HG02623 (cell line): Measurements from ENCODE around the gene MEAK7.
"Not testable (repeated sequence)": the region's sequence is repeated elsewhere in the genome, so short reads cannot be mapped to it uniquely, and the experiment has no call there.

Source experiments
- ATAC-seq: cut with Tn5 transposase; IDR thresholded peaks from one replicate; pipeline ENCODE4 v1.9.1; 2021; ENCODE audit warnings: moderate library complexity; ENCODE audit not compliant: unreplicated experiment

Gene MEAK7

DNA sequence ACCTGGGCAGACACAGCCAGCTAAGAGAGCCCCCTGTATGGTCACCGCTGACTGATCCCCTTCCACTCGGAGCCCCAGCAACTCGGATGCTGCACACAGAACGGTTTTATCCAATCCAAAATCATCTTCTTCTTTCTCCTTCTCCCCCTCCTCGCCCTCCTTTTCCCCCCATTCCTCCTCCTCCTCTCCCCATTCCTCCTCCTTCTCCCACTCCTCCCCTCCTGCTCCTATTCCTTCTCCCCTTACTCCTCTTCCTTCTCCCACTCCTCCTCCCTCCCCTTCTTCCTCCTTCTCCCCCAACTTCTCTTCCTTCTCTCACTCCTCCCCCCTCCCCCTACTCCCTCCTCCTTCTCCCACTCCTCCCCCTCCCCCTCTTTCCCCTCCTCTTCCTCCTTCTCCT lies 30.4 kb upstream of the MEAK7 start:
- ATAC-seq, result no peak

DNA sequence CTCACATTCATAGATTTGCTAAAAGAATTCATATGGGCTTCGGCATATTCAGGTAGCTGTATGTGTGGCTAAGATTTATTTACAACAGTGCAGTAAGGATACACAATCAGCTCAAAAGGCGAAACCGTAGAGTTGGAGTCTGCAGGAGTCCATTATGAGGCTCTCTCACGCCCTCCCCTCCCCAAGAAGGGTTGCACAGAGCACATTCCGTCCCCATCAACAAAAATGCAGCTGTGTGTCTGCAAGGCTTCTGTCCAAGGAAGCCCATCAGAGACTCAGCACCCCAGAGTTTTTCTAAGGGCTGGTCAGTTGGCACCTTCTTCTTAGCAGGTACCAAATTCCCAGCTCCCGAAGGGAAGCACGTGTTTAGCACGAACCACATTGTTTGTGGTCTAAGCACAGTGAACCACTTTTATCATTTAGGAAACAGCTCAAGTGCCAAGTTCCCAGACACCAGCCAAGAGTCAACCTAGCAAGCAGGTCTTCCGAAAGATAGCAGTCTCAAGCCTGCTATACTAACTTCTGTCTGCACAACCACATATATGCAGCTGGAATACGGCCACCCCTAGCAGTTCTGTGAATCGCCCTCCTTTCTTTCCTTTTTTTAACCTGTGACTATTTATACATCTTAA lies 28.5 kb upstream of the MEAK7 start:
- ATAC-seq, result no peak

DNA sequence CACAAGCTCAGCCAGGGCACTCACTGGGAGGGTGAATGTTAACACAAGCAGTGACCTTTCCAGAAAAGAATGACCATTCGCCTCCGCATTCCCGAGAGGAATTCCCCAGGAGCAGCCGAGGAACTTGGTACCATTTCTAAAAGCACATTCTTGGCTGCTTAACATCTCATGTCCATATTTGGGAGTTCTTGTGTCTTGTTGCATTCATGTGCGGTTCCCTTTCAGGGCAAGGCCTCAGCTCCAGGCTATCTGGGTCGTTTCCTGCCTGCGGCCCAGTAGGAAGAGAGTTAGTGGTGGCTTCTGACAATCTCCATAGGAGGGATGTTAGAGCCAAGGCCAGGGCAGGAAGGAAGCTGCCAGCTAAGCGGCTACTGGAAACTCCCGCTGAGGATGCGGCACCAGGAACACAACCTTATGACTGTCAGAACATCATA lies 27.8 kb upstream of the MEAK7 start:
- ATAC-seq, result no peak

DNA sequence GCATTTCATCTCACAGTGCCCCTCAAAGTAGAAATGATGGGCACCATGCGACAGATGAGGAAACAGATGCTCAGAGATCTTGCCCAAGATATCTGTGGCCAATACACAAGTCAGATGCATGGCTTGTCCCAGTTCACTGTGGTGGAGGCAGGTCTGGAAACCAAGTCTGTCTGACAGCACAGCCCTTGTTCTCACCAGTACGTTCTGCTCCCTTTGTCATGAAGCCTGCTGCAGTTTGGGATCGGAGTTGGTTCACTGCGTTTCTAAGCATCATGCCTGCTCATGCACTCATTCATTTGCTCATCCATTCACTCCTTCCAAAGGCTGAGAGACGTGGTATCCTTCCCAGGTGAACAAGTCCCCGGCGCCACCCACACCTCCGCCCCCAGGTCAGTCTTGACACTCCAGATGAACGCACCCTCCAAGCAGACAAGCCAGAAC lies 27.2 kb upstream of the MEAK7 start:
- no peak for ATAC-seq

DNA sequence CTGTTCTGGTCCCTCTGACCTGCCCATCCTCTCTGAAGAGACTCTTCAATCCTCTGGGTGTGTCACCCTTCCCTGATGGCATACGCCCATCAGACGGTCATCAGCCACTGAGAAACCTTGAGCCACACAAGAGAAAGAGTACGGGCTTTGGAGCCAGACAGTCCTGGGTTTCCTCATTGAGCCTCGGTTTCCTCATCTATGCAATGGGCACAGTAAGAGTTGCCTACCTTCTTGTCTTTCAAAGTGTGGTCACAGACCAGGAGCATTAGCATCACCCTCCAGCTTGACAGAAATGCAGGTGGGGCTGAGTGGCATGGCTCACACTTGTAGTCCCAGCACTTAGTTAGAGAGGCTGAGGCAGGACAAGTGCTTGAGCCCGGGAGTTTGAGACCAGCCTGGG lies 26.1 kb upstream of the MEAK7 start:
- ATAC-seq, result no peak

DNA sequence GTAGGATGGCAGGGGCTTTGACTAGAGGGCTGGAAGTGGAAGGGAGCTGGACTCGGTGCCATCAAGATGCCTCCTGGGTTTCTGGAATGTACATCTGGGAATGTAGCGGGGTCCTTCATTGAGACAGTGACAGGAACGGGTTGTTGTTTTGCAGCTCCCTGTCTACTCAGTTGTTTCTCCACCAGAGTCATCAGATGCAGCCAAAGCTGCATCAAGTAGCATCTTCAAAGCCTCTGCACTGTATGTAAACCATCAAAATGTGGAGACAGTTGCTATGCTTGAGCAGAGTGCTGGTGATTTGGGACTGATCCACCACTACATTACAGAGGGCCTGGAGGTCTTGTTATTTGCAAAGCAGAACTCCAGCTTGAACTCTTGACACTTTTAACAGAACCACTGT lies 25.1 kb upstream of the MEAK7 start:
- no peak for ATAC-seq

DNA sequence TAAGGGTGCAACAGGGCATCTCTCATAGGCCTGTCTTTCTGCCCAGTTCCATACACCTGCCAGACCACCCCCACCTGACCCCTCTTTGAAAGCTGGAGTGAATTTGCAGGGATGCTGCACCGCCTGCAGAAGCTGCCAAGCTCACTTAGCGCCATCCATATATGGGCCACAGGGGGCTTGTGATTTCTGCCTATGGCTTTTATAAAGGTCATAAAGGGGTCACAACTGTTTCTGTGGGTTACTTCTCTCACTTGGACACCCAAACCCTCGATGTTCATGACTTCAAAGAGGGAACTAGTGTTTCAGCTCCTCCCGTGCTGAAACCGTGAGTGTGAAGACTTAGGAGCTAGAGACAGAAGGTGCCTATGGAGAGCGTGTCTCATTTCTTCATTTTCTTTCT lies 23.9 kb upstream of the MEAK7 start:
- ATAC-seq, result no peak

DNA sequence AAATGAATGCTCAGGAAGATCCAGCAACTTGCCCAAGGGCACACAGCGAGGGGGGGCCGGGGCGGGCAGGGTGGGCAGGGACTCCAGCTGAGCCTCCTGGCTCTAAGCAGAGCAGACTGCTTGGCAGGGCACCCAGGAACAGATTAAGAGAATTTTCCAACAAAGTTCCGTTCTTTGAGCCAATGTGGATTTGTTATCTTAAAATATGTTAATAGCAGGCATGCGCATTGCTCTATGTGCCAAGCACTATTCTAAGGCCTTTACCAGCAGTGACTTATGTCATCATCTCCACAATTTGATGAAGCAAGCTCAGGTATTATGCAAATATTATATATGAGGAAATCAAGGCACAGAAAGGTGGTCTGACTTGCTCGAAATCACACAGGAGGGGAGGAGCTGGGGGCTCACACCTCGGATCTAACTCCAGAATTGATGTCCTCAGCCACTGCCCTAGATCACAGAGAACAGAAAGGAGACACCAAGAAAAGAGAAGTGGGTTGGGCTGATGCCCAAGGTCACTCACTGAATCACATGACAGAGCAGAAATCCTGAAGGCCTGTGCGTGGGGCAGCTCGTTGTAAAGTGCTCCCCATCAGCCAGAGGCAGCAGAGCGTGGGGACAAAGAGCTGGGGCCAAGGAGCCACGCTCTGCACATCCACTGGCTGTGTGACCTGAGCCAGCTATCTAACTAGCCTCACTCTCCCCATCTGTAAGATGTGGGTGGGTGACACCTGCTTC lies 23.2 kb upstream of the MEAK7 start:
- ATAC-seq, result no peak

DNA sequence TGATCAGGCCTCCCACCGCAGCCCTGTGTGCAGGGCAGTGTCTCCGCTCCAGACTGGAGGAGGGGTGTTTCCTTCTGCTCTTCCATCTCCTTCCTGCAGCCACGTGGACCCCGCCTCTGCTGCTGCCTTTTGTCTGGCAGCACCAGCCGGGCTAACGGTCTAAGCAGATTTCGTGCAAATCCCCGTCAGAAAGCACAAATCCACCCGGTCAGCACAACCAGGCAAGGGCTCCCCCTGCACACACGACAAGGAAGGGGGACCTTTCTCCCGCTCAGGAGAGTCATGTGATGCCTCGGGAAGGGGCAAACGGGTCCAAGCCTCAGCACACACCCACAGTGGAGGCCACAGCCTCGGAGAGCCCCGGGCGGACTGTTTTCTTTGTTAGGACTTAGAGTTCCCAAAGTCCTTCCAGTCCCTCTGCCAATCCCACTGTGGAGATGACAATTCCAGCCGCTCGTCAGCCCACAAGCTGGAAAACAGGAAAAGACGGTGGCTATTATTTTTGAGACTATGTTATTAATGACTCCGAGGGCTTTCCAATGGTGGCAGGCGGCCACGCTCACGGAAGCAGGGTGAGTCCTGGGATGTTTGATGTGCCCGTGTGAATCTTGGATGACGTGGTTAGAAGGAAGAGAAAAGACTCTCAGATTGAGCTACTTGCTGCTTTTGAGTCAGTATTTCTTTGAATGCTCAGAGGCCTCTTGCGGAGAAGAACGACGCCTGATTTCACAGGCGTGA lies 22.5 kb upstream of the MEAK7 start:
- no peak for ATAC-seq

DNA sequence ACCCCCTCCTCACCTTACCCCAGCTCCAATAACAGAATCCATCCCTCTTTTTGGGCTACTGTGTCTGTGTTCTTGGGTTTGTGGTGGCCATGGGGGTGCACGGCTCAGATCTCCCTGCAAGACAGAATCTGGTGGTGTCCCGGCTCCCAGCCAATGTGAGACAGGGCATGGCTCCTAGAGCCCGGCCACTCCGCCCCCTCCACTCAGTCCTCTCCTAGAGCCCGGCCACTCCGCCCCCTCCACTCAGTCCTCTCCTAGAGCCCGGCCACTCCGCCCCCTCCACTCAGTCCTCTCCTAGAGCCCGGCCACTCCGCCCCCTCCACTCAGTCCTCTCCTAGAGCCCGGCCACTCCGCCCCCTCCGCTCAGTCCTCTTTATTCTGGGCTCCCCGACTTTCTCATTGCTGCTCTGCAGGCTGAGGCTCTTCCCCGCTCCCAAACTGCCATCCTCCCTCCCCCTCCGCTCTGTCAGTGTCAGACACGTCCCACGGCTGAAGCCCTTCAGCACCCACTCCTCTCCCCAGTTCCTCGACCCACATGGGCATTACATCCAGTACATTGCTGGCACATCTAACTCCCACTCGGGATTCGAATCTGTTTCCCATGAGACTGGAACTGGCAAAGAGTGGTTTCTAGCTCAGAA lies 20.6 kb upstream of the MEAK7 start:
- ATAC-seq, result not testable (repeated sequence)

DNA sequence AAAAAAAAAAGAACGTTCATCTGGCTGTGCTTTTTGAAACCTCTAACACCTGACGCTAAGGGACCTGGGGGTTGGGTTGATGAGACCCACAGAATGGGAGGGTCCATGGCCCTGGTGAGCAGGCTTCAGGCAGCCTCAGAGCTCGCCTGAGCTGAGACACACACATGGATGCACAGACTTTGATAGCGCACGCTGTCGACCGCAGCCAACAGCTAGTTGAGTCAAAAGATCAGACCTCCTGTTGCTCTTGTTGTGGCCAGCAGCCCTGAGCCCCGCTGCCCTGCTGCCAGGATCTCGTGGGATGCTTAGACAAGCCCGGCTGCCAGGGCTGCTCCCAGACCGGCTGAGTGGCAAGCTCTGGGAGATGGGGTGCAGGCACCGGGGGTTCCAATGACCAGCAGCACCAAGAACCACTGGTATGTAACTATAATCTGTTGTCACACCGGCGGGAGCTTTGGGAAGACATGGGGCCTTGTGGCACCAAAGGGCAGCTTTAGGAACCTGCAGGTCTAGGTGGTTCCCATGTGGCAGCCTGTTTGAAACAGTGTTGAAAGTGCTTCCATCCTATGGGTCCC lies 20.0 kb upstream of the MEAK7 start:
- no peak for ATAC-seq

DNA sequence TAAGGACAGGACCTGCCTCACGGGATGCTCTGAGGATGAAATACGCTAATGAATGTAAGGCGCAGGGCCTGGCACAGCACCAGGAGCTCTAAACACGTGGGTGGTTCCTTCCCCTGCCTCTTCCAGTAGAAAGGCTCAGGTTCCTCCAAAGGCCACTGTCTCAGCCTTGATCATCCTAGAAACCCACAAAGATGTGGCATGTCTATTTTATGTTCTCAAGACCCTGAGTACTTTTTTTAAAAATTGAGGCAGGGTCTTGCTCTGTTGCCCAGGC lies 17.0 kb upstream of the MEAK7 start:
- ATAC-seq, result no peak

DNA sequence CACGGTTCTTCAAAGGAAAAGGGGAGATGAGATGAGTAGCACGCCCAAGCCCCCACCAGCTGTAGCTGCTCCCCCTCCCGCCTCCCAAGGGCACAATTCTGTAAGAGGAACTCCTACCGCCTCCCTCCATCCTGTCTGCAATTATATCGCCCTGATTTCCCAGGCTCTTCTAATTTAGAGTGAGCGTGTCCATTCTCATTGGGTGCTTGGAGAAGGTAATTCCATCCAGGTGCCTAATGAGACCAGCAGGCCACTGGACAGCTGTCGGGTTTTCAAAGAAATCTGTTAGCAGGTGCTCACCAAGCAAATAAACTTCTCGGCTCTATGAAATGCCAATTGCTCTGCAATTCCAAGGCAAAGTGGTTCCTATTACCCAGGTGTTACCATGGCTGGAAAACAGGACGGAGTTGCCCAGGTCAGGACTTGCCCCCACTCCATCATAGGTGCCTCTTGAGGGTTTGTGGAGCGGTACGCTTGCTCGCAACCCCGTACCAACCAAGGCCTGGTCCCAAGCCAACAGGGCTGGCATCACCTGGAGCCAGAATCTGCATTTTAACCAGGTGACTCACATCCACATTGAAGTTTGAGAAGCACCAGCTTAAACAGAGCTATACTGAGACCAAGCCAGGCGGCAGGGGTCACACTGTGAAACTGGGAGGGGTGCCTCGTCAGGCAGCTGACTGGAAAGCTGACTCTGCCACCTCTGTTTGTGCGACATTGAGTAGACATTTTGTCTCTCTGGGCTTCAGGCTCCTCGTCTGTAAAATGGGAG lies 16.5 kb upstream of the MEAK7 start:
- ATAC-seq, result no peak

DNA sequence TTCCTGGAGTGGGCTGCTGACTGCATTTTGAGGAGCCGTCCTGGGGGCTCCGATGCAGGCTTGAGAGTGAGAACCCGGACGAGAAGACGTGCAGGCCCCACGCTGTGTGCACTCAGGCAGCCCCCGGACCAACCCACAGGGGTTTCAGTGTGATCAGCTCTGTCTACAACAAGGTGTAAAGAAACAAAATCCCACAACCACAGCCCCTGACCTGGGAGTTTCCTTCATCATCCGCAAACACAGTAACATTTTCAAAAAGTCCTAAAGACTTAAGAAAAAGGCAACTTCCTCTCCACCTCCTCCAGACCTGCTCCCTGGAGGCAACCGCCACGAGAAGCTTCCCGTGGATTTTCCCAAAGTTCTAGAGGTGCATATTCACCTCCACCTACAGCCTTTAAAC lies 15.4 kb upstream of the MEAK7 start:
- ATAC-seq, result no peak

DNA sequence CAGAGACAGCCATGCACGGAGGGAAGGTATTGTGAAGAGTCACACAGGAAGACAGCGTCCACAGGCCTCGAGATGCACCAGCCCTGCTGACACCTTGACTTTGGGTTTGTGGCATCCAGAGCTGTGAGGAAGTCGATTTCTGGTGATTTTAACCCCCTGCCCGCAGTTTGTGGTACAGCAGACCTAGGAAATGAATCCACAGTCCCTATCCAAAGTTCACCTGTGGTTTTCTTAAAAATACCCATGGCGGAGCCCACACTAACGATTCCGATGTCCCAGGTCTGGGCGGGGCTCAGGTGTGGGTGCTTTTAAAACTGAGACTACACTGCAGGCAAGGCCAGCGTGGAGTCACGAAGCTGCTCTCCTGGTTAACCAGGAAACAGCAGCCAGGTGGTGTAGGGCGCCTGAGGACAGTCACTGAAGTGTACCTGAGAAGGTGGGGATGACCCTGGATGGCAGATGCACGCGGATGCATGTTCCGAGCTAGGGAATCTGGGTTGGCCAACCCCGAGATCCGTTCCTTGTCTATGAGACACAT lies 14.4 kb upstream of the MEAK7 start:
- no peak for ATAC-seq

DNA sequence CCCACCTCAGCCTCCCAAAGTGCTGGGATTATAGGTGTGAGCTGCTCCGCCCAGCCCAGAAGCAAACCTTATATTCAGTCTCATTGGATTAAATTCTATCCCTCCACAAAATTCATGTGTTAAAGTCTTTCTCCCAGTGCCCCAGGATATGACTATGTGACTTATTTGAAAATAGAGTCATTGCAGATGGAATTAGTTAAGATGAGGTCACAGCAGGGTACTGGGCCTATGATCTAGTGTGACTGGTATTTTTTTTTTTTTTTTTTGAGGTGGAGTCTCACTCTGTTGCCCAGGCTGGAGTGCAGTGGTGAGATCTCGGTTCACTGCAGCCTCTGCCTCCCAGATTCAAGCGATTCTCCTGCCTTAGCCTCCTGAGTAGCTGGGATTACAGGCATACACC lies 13.8 kb upstream of the MEAK7 start:
- ATAC-seq, result not testable (repeated sequence)

DNA sequence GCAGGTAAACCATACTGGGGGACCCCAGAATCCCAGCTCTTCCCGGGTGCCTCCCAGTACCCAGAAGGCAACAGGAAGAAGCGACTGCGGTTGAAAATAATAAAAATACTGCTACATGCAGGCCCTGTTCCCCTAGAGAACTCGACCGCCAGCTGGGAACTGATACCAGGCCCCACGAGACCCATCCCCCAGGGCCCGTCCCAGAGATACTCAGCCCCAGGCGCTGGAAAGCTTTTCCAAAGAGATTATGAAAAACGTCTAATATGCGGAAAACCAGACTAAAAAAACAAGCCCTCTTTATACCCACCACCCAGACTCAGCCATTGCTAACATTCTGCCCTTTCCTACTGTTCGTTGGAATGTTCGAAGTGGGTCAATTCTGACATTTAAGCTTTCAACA lies 12.9 kb upstream of the MEAK7 start:
- no peak for ATAC-seq

DNA sequence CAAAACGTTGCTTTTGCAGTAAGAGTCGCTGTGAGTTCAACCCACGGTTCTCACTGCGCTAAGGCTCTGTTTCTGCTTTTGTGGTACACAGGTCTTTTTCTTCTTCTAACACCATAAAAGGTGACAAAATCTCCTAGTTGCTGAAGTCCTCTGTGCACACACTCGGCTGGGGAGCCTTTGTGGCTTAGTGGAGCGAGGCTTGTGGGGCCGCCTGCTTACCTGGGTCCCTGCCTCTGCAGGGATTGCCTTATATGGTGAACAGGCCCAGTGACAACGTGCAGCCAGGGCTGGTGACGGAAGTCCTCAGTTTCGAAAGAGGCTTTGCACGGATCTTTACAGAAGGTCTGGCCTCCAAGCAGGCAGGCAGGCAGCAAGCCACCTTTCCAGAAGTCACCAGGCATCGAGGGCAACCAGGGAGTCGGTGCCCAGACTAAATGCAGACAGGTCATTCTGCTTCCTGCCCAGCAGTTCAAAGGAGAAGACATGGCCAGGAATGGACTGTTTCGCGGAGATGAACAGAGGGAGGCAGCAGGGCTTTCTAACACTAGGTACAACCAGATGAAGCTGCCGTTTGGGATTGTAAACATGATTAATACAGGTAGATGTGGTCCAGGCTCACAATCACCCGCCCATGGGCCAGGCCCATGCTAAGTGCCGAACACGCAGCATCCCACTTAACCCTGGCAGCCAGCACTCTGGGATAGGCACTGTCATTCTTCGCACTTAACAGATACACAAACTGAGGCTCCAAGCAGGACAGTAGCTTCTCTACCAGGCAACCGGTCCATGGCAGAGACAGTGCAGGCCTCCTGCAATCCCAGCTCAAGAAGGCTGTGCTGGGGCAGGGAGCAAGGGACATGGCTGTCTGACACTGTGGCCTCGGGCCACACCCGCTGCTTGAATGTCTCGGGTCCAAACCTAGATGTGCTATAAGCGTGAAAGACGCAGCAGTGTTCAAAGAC lies 10.7 kb upstream of the MEAK7 start:
- ATAC-seq, result peak; percentile 79

DNA sequence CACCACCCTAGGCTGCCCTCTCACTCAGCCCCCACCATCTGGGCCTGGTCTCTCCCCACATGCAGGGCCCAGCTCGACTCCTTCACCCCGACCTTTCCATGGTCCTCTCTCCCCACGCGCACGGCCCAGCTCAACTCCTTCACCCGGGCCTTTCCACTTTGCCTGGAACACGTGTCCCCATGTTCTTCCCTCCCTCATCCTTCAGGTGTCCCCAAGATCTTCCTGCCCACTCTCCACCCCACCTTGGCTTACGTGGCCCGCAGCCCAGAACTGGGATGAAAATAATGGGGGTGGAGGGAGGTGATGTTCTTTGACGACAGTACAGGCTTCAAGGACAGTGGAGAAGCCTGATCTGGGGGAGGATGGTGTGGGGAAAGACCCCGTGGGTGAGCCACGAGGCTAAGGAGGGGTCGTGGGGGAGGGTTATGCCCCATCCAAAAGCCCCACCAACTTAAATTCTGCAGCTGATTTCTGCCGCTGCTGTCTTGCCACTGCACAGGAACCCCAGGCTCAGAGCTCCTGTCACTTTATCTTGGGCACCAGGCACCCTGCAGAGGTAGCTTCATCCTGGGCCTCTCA lies 9.9 kb upstream of the MEAK7 start:
- no peak for ATAC-seq
